Measurements from ENCODE around the gene NME8. TPM values are rescaled to one million over a fixed set of nuclear protein-coding genes. Genes with fewer than 3 reads are reported as not detected.

Gene NME8
- total and polyA plus RNA-seq, 3 experiments from 2014 or later: not detected

- H3K27me3 ChIP-seq (ENCODE audit: insufficient read depth, low read length, poor library complexity, severe bottlenecking): no peaks in the 10 kb centered on the region
- no peak overlapping the region for H3K4me3 ChIP-seq (ENCODE audit: low read length)
- peaks cover 0 to 5% (median 0%) of the 10 kb centered on the region in 5 donors for H3K9me3 Mint-ChIP-seq
- no peaks in the 10 kb centered on the region for H3K36me3 ChIP-seq (ENCODE audit: insufficient read depth, low read length)
- H3K4me1 ChIP-seq (ENCODE audit: insufficient read depth, low read length): no peaks in the 10 kb centered on the region
- H3K27ac Mint-ChIP-seq: no peak overlapping the region
- H3K27ac ChIP-seq (ENCODE audit: low read depth, low read length): no peak overlapping the region
- no peaks in the 10 kb centered on the region for H3K27me3 Mint-ChIP-seq
- no peaks in the 10 kb centered on the region for H3K36me3 Mint-ChIP-seq
- H3K9me3 ChIP-seq (ENCODE audit: low read length): no peaks in the 10 kb centered on the region
- no peak for DNase-seq
- no peaks in the 10 kb centered on the region for H3K4me1 Mint-ChIP-seq
- no peak overlapping the region for H3K4me3 Mint-ChIP-seq
- CTCF ChIA-PET: interaction anchor here (1.0 kb wide), 1 partner anchor 9 kb away, joined by 3 read pairs; no protein-coding TSS in a partner anchor
- POLR2A ChIA-PET: no interaction called here
These were observed 98.9 kb downstream of the NME8 start for GRCh38 chr7:37947138-37947940.

GRCh38 chr7:37947941-37948210 lies 99.5 kb downstream of the NME8 start:
- Mint-ChIP-seq H3K27ac (no peak overlapping the region), H3K4me1 (no peaks in the 10 kb centered on the region), H3K27me3 (no peaks in the 10 kb centered on the region), H3K9me3 (peaks cover 0 to 5% (median 0%) of the 10 kb centered on the region in 5 donors), H3K4me3 (no peak overlapping the region), H3K36me3 (no peaks in the 10 kb centered on the region)
- Histone ChIP-seq H3K9me3 (ENCODE audit: low read length) (no peaks in the 10 kb centered on the region), H3K27me3 (ENCODE audit: insufficient read depth, low read length, poor library complexity, severe bottlenecking) (no peaks in the 10 kb centered on the region), H3K36me3 (ENCODE audit: insufficient read depth, low read length) (no peaks in the 10 kb centered on the region), H3K27ac (ENCODE audit: low read depth, low read length) (no peak overlapping the region), H3K4me3 (ENCODE audit: low read length) (no peak overlapping the region), H3K4me1 (ENCODE audit: insufficient read depth, low read length) (no peaks in the 10 kb centered on the region)
- ChIA-PET CTCF (interaction anchor here (1.0 kb wide), 1 partner anchor 9 kb away, joined by 3 read pairs; no protein-coding TSS in a partner anchor), POLR2A (no interaction called here)
- DNase-seq: no peak

Other genes with a start within 250 kb of the NME8 start
- gene GPR141, start 164.8 kb upstream of the NME8 start, total RNA-seq: not detected
- gene GPR141, start 164.8 kb upstream of the NME8 start, polyA plus RNA-seq: 1.1 TPM
- gene SFRP4, start 68.2 kb downstream of the NME8 start, total RNA-seq: not detected
- gene SFRP4, start 68.2 kb downstream of the NME8 start, polyA plus RNA-seq: not detected
- 1 to 10 TPM; 1.1 to 1.4 TPM for gene EPDR1, start 72.0 kb downstream of the NME8 start, total RNA-seq
- gene EPDR1, start 72.0 kb downstream of the NME8 start, polyA plus RNA-seq: 3.0 TPM